Endothelial cell (in vitro differentiated cells): ENCODE results near the gene BMPR1B. TPM values are rescaled to one million over a fixed set of nuclear protein-coding genes. Genes with fewer than 3 reads are reported as not detected.
A peak's percentile ranks its signal among the peaks of the same experiment; 100 is the strongest.

Experiments
- DNase-seq: peaks from one replicate; pipeline ENCODE4 v3.0.0; 2021; ENCODE audit warnings: low spot score
- H3K27ac Mint-ChIP-seq: one replicate; pipeline ENCODE4 v1.8.0; 2021; ENCODE audit warnings: mixed read lengths, inconsistent platforms; ENCODE audit not compliant: unreplicated experiment
- H3K27me3 Mint-ChIP-seq: one replicate; pipeline ENCODE4 v1.8.0; 2021; ENCODE audit warnings: mild to moderate bottlenecking, moderate library complexity, mixed read lengths, inconsistent platforms; ENCODE audit not compliant: unreplicated experiment
- H3K36me3 Mint-ChIP-seq: one replicate; pipeline ENCODE4 v1.8.0; 2021; ENCODE audit warnings: mild to moderate bottlenecking, low read depth, mixed read lengths, inconsistent platforms; ENCODE audit not compliant: unreplicated experiment
- H3K4me1 Mint-ChIP-seq: one replicate; pipeline ENCODE4 v1.8.0; 2021; ENCODE audit warnings: mild to moderate bottlenecking, mixed read lengths, inconsistent platforms; ENCODE audit not compliant: unreplicated experiment
- H3K4me3 Mint-ChIP-seq: one replicate; pipeline ENCODE4 v1.8.0; 2021; ENCODE audit warnings: mild to moderate bottlenecking, mixed read lengths, inconsistent platforms; ENCODE audit not compliant: unreplicated experiment
- H3K9me3 Mint-ChIP-seq: one replicate; pipeline ENCODE4 v1.8.0; 2021; ENCODE audit warnings: mixed read lengths, inconsistent platforms; ENCODE audit not compliant: unreplicated experiment
- CTCF ChIP-seq: fragments of 200-600 bp; sonication (generic); IDR thresholded peaks from one replicate; pipeline ENCODE4 v1.5.0; 2021; ENCODE audit warnings: antibody characterized with exemption; ENCODE audit not compliant: unreplicated experiment
- total RNA-seq: library from RNA; stranded (reverse); fragmentation: NEBNext Ultra II Directional; extraction: Animal tissue kit (Norgen Biotek cat#: 25700); gene quantifications from one replicate; pipeline ENCODE4 v1.2.1, GENCODE V29; 2021; ENCODE audit not compliant: unreplicated experiment

BMPR1B gene
- total RNA-seq, 1 donor from 2014 or later: 5.4 TPM

- no peak for DNase-seq
- H3K36me3 Mint-ChIP-seq: no peaks in the 10 kb centered on the region
- H3K27ac Mint-ChIP-seq: peak overlapping the region; percentile 61
- peaks cover 24% of the 10 kb centered on the region for H3K4me1 Mint-ChIP-seq
- no peak overlapping the region for H3K4me3 Mint-ChIP-seq
- H3K9me3 Mint-ChIP-seq: no peaks in the 10 kb centered on the region
- H3K27me3 Mint-ChIP-seq: no peaks in the 10 kb centered on the region
- no peak for TF ChIP-seq CTCF
Observed at GRCh38 chr4:95093936-95094929, 336.5 kb downstream of the BMPR1B start.

GRCh38 chr4:95095348-95095974 lies 337.7 kb downstream of the BMPR1B start:
- DNase-seq: peak; percentile 15
- H3K36me3 Mint-ChIP-seq: no peaks in the 10 kb centered on the region
- no peak overlapping the region for H3K4me3 Mint-ChIP-seq
- H3K27ac Mint-ChIP-seq: peak overlapping the region; percentile 0
- H3K9me3 Mint-ChIP-seq: no peaks in the 10 kb centered on the region
- H3K4me1 Mint-ChIP-seq: peaks cover 24% of the 10 kb centered on the region
- H3K27me3 Mint-ChIP-seq: no peaks in the 10 kb centered on the region
- TF ChIP-seq CTCF: peak; percentile 23

GRCh38 chr4:95102162-95102790 lies 344.5 kb downstream of the BMPR1B start:
- Mint-ChIP-seq H3K27ac (no peak overlapping the region), H3K27me3 (no peaks in the 10 kb centered on the region), H3K4me1 (no peaks in the 10 kb centered on the region), H3K4me3 (no peak overlapping the region), H3K9me3 (no peaks in the 10 kb centered on the region), H3K36me3 (no peaks in the 10 kb centered on the region)
- DNase-seq: no peak
- TF ChIP-seq CTCF: no peak

- no peaks in the 10 kb centered on the region for H3K9me3 Mint-ChIP-seq
- H3K4me3 Mint-ChIP-seq: no peak overlapping the region
- H3K27ac Mint-ChIP-seq: no peak overlapping the region
- H3K36me3 Mint-ChIP-seq: no peaks in the 10 kb centered on the region
- H3K27me3 Mint-ChIP-seq: no peaks in the 10 kb centered on the region
- no peak for DNase-seq
- H3K4me1 Mint-ChIP-seq: peaks cover 4% of the 10 kb centered on the region
- no peak for TF ChIP-seq CTCF
Observed at GRCh38 chr4:95105112-95105511, 347.4 kb downstream of the BMPR1B start.
